Measurements from ENCODE around the gene TMEM121. TPM values are rescaled to one million over a fixed set of nuclear protein-coding genes. Genes with fewer than 3 reads are reported as not detected.
"Not testable (repeated sequence)": the region's sequence is repeated elsewhere in the genome, so short reads cannot be mapped to it uniquely, and the experiment has no call there.

TMEM121 gene
- total and polyA plus RNA-seq, 2 of the 8 experiments (the other 6 are each of a cell fraction or from before 2014, with no cell fraction given): 1.9 TPM; not detected in 1

- H3K79me2 ChIP-seq (ENCODE audit: control insufficient read depth in 1 of 2, insufficient read depth in 2 of 2, low read length in 2 of 2); H2BK15ac ChIP-seq (ENCODE audit: low read length); H2AK5ac ChIP-seq (ENCODE audit: low read depth, low read length); H3K27ac ChIP-seq (ENCODE audit: low read depth, low read length); FAIRE-seq; H3K14ac ChIP-seq (ENCODE audit: insufficient read length); H3K9ac ChIP-seq (replicated peaks in 1 of 4; ENCODE audit: extremely low read depth in 1 of 4, low read depth in 3 of 4, low read length in 3 of 4); DNase-seq (ENCODE audit: low read depth in 1 of 2, low spot score in 2 of 2); H3K56ac ChIP-seq (replicated peaks; ENCODE audit: insufficient read length, low read depth, low read length); H2BK12ac ChIP-seq (ENCODE audit: low read depth, low read length); H2AFZ ChIP-seq (ENCODE audit: low read length); H3K4ac ChIP-seq (replicated peaks; ENCODE audit: insufficient read length, low read depth, low read length); H3K4me2 ChIP-seq (ENCODE audit: insufficient read depth in 1 of 2, low read depth in 2 of 2, low read length in 2 of 2); H2BK5ac ChIP-seq (ENCODE audit: low read depth, low read length); H3K36me3 ChIP-seq (ENCODE audit: control insufficient read depth in 2 of 4, insufficient read depth in 4 of 4, low read length in 3 of 4); H4K91ac ChIP-seq (replicated peaks; ENCODE audit: insufficient read length, low read length); H4K5ac ChIP-seq (ENCODE audit: insufficient read length, low read depth, low read length); H2BK120ac ChIP-seq (replicated peaks; ENCODE audit: low read depth, low read length); H4K8ac ChIP-seq (ENCODE audit: extremely low read depth, insufficient read depth, low read length); H2BK20ac ChIP-seq (ENCODE audit: low read length); H3K23me2 ChIP-seq (ENCODE audit: low read depth, low read length); H3K4me3 ChIP-seq (ENCODE audit: extremely low read depth in 1 of 4, insufficient read depth in 2 of 4, low read depth in 3 of 4, low read length in 4 of 4); CTCF ChIA-PET (ENCODE audit: partially characterized antibody); H3K4me1 ChIP-seq (replicated peaks in 1 of 4; ENCODE audit: control insufficient read depth in 3 of 4, insufficient read depth in 4 of 4, low read length in 3 of 4); POLR2A ChIA-PET (ENCODE audit: partially characterized antibody); H3K79me1 ChIP-seq (ENCODE audit: low read depth, low read length); H3K18ac ChIP-seq (ENCODE audit: extremely low read depth, low read length); H3K27me3 ChIP-seq (replicated peaks in 1 of 4; ENCODE audit: control insufficient read depth in 3 of 4, extremely low read depth in 1 of 4, insufficient read depth in 3 of 4, low read length in 3 of 4); H4K20me1 ChIP-seq (replicated peaks in 1 of 2; ENCODE audit: control insufficient read depth in 1 of 2, insufficient read depth in 2 of 2, low read length in 2 of 2); H3K23ac ChIP-seq (ENCODE audit: insufficient read length): not testable (repeated sequence)
- WGBS, 2 experiments (ENCODE audit: extremely low coverage in 1 of 2, insufficient coverage in 1 of 2, insufficient read length in 1 of 2, insufficient replicate concordance in 2 of 2, low coverage in 1 of 2, low lambda C conversion rate in 2 of 2, missing lambda C conversion rate in 1 of 2): 86% methylated on average over 7 of the region's 20 CpGs; no CpG with 5 or more reads in 1 of the 2 experiments
- H3K9me3 ChIP-seq (ENCODE audit: insufficient read depth in 2 of 2, low read depth in 1 of 2, low read length in 1 of 2): peaks cover 23 to 77% of the 10 kb centered on the region in 2 experiments
Observed at GRCh38 chr14:105546410-105546809, 20.0 kb downstream of the TMEM121 start.

DNA sequence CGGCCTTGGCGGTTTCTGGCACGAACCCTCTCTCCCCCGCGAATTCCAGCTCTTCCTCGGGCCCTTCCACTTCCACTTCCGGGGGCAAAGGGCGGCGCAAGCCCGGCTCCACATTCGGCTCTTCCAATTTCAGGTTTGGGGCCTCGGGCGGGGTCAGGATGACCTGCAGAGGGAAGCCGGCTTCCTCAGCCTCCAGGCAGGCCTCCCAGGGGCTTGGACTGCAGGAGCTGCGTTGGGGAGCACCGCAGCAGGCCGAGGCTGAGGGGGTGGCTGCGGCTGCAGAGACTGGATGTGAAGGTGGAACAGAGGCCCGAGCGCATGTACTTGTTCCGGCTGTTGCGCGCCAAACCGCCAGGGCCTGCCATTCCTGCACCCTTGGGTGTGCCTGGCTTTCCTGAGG lies 20.7 kb downstream of the TMEM121 start:
- H2BK120ac ChIP-seq (replicated peaks; ENCODE audit: low read depth, low read length); DNase-seq (ENCODE audit: low read depth in 1 of 2, low spot score in 2 of 2); H2BK15ac ChIP-seq (ENCODE audit: low read length); H4K20me1 ChIP-seq (replicated peaks in 1 of 2; ENCODE audit: control insufficient read depth in 1 of 2, insufficient read depth in 2 of 2, low read length in 2 of 2); H3K23ac ChIP-seq (ENCODE audit: insufficient read length); H4K5ac ChIP-seq (ENCODE audit: insufficient read length, low read depth, low read length); FAIRE-seq; H2BK5ac ChIP-seq (ENCODE audit: low read depth, low read length); H3K56ac ChIP-seq (replicated peaks; ENCODE audit: insufficient read length, low read depth, low read length); H3K18ac ChIP-seq (ENCODE audit: extremely low read depth, low read length); H2AFZ ChIP-seq (ENCODE audit: low read length); H2BK20ac ChIP-seq (ENCODE audit: low read length); H3K27ac ChIP-seq (ENCODE audit: low read depth, low read length); H4K91ac ChIP-seq (replicated peaks; ENCODE audit: insufficient read length, low read length); H3K79me1 ChIP-seq (ENCODE audit: low read depth, low read length); H3K36me3 ChIP-seq (ENCODE audit: control insufficient read depth in 2 of 4, insufficient read depth in 4 of 4, low read length in 3 of 4); H2AK5ac ChIP-seq (ENCODE audit: low read depth, low read length); H3K79me2 ChIP-seq (ENCODE audit: control insufficient read depth in 1 of 2, insufficient read depth in 2 of 2, low read length in 2 of 2); H3K4me2 ChIP-seq (ENCODE audit: insufficient read depth in 1 of 2, low read depth in 2 of 2, low read length in 2 of 2); H3K4me3 ChIP-seq (ENCODE audit: extremely low read depth in 1 of 4, insufficient read depth in 2 of 4, low read depth in 3 of 4, low read length in 4 of 4); H3K4me1 ChIP-seq (replicated peaks in 1 of 4; ENCODE audit: control insufficient read depth in 3 of 4, insufficient read depth in 4 of 4, low read length in 3 of 4); H4K8ac ChIP-seq (ENCODE audit: extremely low read depth, insufficient read depth, low read length); H3K27me3 ChIP-seq (replicated peaks in 1 of 4; ENCODE audit: control insufficient read depth in 3 of 4, extremely low read depth in 1 of 4, insufficient read depth in 3 of 4, low read length in 3 of 4); H3K14ac ChIP-seq (ENCODE audit: insufficient read length); H3K9ac ChIP-seq (replicated peaks in 1 of 4; ENCODE audit: extremely low read depth in 1 of 4, low read depth in 3 of 4, low read length in 3 of 4); H2BK12ac ChIP-seq (ENCODE audit: low read depth, low read length); H3K4ac ChIP-seq (replicated peaks; ENCODE audit: insufficient read length, low read depth, low read length); CTCF ChIA-PET (ENCODE audit: partially characterized antibody); H3K23me2 ChIP-seq (ENCODE audit: low read depth, low read length); POLR2A ChIA-PET (ENCODE audit: partially characterized antibody): not testable (repeated sequence)
- WGBS, 2 experiments (ENCODE audit: extremely low coverage in 1 of 2, insufficient coverage in 1 of 2, insufficient read length in 1 of 2, insufficient replicate concordance in 2 of 2, low coverage in 1 of 2, low lambda C conversion rate in 2 of 2, missing lambda C conversion rate in 1 of 2): 78% methylated on average over 6 of the region's 24 CpGs; no CpG with 5 or more reads in 1 of the 2 experiments
- peaks cover 25 to 76% of the 10 kb centered on the region in 2 experiments for H3K9me3 ChIP-seq (ENCODE audit: insufficient read depth in 2 of 2, low read depth in 1 of 2, low read length in 1 of 2)

Measured in H1 (cell line).